Astrocyte (in vitro differentiated cells and primary cell): ENCODE measurements around the gene YWHAB. TPM values are rescaled to one million over a fixed set of nuclear protein-coding genes. Genes with fewer than 3 reads are reported as not detected.

ENCODE experiments used
- DNase-seq: peaks from one replicate; pipeline ENCODE4 v3.0.0-alpha.2; 2010; ENCODE audit warnings: low read depth
- FAIRE-seq: peaks from 2 replicates; lab custom pipeline; 2011; peaks lifted over from hg19 to GRCh38; lab: Jason Lieb, UNC
- H2AFZ ChIP-seq: 2 replicates; pipeline ENCODE4 v1.6.0; 2012; ENCODE audit warnings: low read depth, low read length, inconsistent platforms
- H3K27ac ChIP-seq: 2 replicates; pipeline ENCODE4 v1.5.1; 2011; ENCODE audit warnings: low read depth, low read length, inconsistent platforms
- H3K27me3 ChIP-seq: 2 replicates; pipeline ENCODE4 v1.6.0; 2011; ENCODE audit warnings: low read length, inconsistent platforms; ENCODE audit not compliant: insufficient read depth
- H3K36me3 ChIP-seq: 2 replicates; pipeline ENCODE4 v1.5.1; 2011; ENCODE audit warnings: low read length, inconsistent platforms; ENCODE audit not compliant: insufficient read depth
- H3K4me1 ChIP-seq: 2 replicates; pipeline ENCODE4 v1.5.1; 2011; ENCODE audit warnings: low read length, inconsistent platforms; ENCODE audit not compliant: insufficient read depth
- H3K4me2 ChIP-seq: 2 replicates; pipeline ENCODE4 v1.6.0; 2012; ENCODE audit warnings: low read length, inconsistent platforms
- H3K4me3 ChIP-seq: 2 replicates; pipeline ENCODE4 v1.5.1; 2011; ENCODE audit warnings: low read depth, mild to moderate bottlenecking, low read length, inconsistent platforms; ENCODE audit not compliant: insufficient read depth
- H3K79me2 ChIP-seq: 2 replicates; pipeline ENCODE4 v1.6.0; 2012; ENCODE audit warnings: mild to moderate bottlenecking, low read length, inconsistent platforms; ENCODE audit not compliant: insufficient read depth
- H3K9ac ChIP-seq: 2 replicates; pipeline ENCODE4 v1.6.0; 2012; ENCODE audit warnings: mild to moderate bottlenecking, low read length, inconsistent platforms
- H3K9me3 ChIP-seq: 2 replicates; pipeline ENCODE4 v1.5.1; 2012; ENCODE audit warnings: low read depth, mild to moderate bottlenecking, low read length, inconsistent platforms; ENCODE audit not compliant: insufficient read depth
- H4K20me1 ChIP-seq: 2 replicates; pipeline ENCODE4 v1.6.0; 2012; ENCODE audit warnings: low read length, inconsistent platforms; ENCODE audit not compliant: insufficient read depth
- H3K27ac Mint-ChIP-seq: one replicate; pipeline ENCODE4 v1.8.0; 2021; ENCODE audit warnings: mild to moderate bottlenecking, mixed read lengths; ENCODE audit not compliant: unreplicated experiment
- H3K27me3 Mint-ChIP-seq: one replicate; pipeline ENCODE4 v1.8.0; 2021; ENCODE audit warnings: low read depth, mixed read lengths; ENCODE audit not compliant: unreplicated experiment
- H3K36me3 Mint-ChIP-seq: one replicate; pipeline ENCODE4 v1.8.0; 2021; ENCODE audit warnings: low read depth, mixed read lengths; ENCODE audit not compliant: unreplicated experiment
- H3K4me1 Mint-ChIP-seq: one replicate; pipeline ENCODE4 v1.8.0; 2021; ENCODE audit warnings: low read depth, mixed read lengths; ENCODE audit not compliant: unreplicated experiment
- H3K4me3 Mint-ChIP-seq: one replicate; pipeline ENCODE4 v1.8.0; 2021; ENCODE audit warnings: mild to moderate bottlenecking, moderate library complexity, mixed read lengths; ENCODE audit not compliant: unreplicated experiment
- H3K9me3 Mint-ChIP-seq: one replicate; pipeline ENCODE4 v1.8.0; 2021; ENCODE audit warnings: mild to moderate bottlenecking, mixed read lengths; ENCODE audit not compliant: unreplicated experiment
- CTCF ChIP-seq: IDR thresholded peaks from 2 replicates; pipeline ENCODE4 v1.5.1; 2011; ENCODE audit warnings: low read depth, mild to moderate bottlenecking, inconsistent platforms, low read length, moderate library complexity; ENCODE audit not compliant: insufficient read depth
- EZH2 ChIP-seq: IDR thresholded peaks from 2 replicates; pipeline ENCODE4 v1.6.1; 2012; ENCODE audit warnings: mild to moderate bottlenecking, low read length, inconsistent platforms; ENCODE audit not compliant: insufficient read depth
- total RNA-seq: library from RNA; stranded (reverse); gene quantifications from 2 replicates; pipeline ENCODE4 v1.2.1, GENCODE V29; 2021

The YWHAB gene
- total RNA-seq, 1 donor from 2014 or later: 236 TPM

GRCh38 chr20:44848254-44849015, 37.1 kb upstream of the YWHAB start:
- Mint-ChIP-seq H3K4me1 (peaks cover 7% of the 10 kb centered on the region), H3K36me3 (no peaks in the 10 kb centered on the region), H3K27ac (no peak overlapping the region), H3K4me3 (no peak overlapping the region), H3K9me3 (peaks cover 3% of the 10 kb centered on the region), H3K27me3 (peaks cover 13% of the 10 kb centered on the region)
- H3K9ac ChIP-seq: no peak overlapping the region
- H3K4me2 ChIP-seq: no peak overlapping the region
- DNase-seq (no peak), FAIRE-seq (no peak)
- H3K27me3 ChIP-seq: peaks cover 7% of the 10 kb centered on the region
- no peaks in the 10 kb centered on the region for H3K36me3 ChIP-seq
- H3K4me3 ChIP-seq: no peak overlapping the region
- H4K20me1 ChIP-seq: no peaks in the 10 kb centered on the region
- H3K9me3 ChIP-seq: no peaks in the 10 kb centered on the region
- no peaks in the 10 kb centered on the region for H3K79me2 ChIP-seq
- no peak for TF ChIP-seq EZH2
- no peak for TF ChIP-seq CTCF
- H3K4me1 ChIP-seq: no peaks in the 10 kb centered on the region
- no peak overlapping the region for H3K27ac ChIP-seq
- H2AFZ ChIP-seq: no peak overlapping the region

DNA sequence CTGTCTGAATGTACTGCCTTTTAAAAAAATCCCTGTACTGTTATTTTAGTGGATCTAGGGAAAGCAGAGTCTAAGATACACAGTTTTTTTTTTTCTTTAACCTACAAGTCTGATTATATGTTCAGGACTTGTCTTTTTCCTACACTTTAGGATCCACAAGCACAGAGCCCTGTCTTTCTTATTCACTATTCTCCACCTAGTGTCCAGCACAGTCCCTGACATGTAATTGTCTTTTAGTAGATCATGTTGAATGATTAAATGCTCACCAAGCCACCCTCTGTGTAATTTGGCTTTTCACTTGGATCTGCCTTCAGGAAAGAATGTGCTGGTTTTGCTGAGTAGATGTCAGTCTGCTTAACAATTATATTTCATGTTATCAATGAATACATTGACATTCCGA, 35.8 kb upstream of the YWHAB start:
- H3K4me3 ChIP-seq: no peak overlapping the region
- TF ChIP-seq CTCF: no peak
- no peak for TF ChIP-seq EZH2
- no peak for FAIRE-seq
- H3K4me1 ChIP-seq: no peaks in the 10 kb centered on the region
- H3K9ac ChIP-seq: no peak overlapping the region
- peaks cover 3% of the 10 kb centered on the region for H3K9me3 Mint-ChIP-seq
- H4K20me1 ChIP-seq: no peaks in the 10 kb centered on the region
- H3K4me2 ChIP-seq: no peak overlapping the region
- no peak overlapping the region for H3K27ac ChIP-seq
- no peak for DNase-seq
- no peak overlapping the region for H2AFZ ChIP-seq
- H3K27me3 ChIP-seq: peaks cover 7% of the 10 kb centered on the region
- no peaks in the 10 kb centered on the region for H3K36me3 ChIP-seq
- no peaks in the 10 kb centered on the region for H3K79me2 ChIP-seq
- H3K27me3 Mint-ChIP-seq: peaks cover 7% of the 10 kb centered on the region
- no peak overlapping the region for H3K27ac Mint-ChIP-seq
- H3K4me3 Mint-ChIP-seq: no peak overlapping the region
- H3K4me1 Mint-ChIP-seq: peaks cover 7% of the 10 kb centered on the region
- H3K36me3 Mint-ChIP-seq: no peaks in the 10 kb centered on the region
- no peaks in the 10 kb centered on the region for H3K9me3 ChIP-seq

DNA sequence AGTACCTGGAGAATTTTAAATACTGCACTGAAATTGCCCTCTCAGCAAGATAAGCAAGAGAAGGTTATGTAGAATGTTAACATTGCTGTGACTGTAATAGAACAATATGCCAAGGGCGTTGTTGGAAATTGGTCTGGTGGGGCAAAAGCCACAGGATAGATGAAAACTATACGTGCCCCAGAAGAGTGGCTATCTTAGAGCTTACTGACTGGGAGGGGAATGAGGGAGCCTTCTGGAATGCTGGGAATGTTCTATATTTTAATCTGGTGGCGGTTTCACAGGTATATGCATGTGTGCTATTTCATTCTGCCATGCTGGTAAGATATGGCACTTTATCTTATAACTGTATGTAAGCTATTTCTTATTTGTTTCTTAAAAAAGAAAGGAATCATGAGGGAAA, 35.2 kb upstream of the YWHAB start:
- no peaks in the 10 kb centered on the region for H3K36me3 ChIP-seq
- no peak overlapping the region for H3K4me3 Mint-ChIP-seq
- no peak for FAIRE-seq
- no peak overlapping the region for H3K4me3 ChIP-seq
- no peak overlapping the region for H3K27ac Mint-ChIP-seq
- DNase-seq: no peak
- no peaks in the 10 kb centered on the region for H3K4me1 ChIP-seq
- H4K20me1 ChIP-seq: no peaks in the 10 kb centered on the region
- no peak overlapping the region for H3K4me2 ChIP-seq
- no peaks in the 10 kb centered on the region for H3K36me3 Mint-ChIP-seq
- TF ChIP-seq EZH2 (no peak), CTCF (no peak)
- no peak overlapping the region for H3K9ac ChIP-seq
- H3K9me3 ChIP-seq: no peaks in the 10 kb centered on the region
- peaks cover 4% of the 10 kb centered on the region for H3K27me3 Mint-ChIP-seq
- no peak overlapping the region for H3K27ac ChIP-seq
- no peaks in the 10 kb centered on the region for H3K79me2 ChIP-seq
- peaks cover 3% of the 10 kb centered on the region for H3K9me3 Mint-ChIP-seq
- peaks cover 7% of the 10 kb centered on the region for H3K4me1 Mint-ChIP-seq
- H3K27me3 ChIP-seq: peaks cover 7% of the 10 kb centered on the region
- no peak overlapping the region for H2AFZ ChIP-seq
